OCI-LY3 (cell line): ENCODE data around the gene GYS2.

ENCODE experiments used
- EZH2phosphoT487 ChIP-seq: fragments of 200-600 bp; shearing (Covaris generic); IDR thresholded peaks from 2 replicates; pipeline ENCODE4 v1.6.1; 2018; ENCODE audit warnings: antibody characterized with exemption, mixed run types, low read depth
- TF ChIP-seq, protein P1 (sequence below): fragments of 200-600, 300-600 bp; sonication (generic); IDR thresholded peaks from 2 replicates; pipeline ENCODE4 v1.5.1; 2014; ENCODE audit warnings: antibody characterized with exemption, low read length, low read depth

DNA sequence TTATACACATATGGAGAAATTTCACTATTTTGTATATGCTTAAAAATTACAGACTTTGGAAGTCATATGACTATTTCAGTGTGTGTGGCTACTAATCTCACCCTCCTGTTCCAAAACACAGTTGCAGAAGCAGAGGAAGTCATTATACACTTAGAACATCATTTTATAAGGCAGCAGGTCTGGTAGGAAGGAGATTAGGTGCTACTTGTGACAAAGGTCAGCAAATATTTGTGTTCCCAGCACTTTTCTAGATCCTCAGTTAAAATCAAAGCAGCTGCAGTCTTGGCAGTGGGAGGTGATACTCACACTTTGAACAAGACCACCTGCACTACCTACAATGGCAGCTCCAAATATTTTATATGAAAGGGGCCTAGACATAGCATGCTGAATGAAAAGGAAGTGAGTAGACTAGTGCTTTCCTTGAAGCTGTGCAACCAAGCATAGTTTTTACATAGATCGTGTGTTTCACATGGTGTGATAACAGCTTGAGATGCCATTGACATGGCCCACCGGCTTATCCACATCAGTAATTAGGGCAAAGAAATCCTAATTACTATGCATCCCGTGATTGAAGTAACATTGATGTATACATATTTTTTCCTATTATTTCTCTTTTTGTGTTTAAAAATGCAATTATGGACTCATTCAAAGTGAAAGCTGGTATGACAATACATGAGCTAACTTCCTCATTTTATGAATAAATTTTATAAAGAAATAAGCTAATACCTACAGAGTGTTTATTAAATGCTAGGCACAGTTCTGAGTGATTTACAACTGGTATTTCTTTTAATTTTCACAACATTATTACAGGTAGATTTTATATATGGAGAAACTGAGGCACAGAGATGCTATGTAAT is 5.3 kb downstream of the GYS2 start:
- TF ChIP-seq, protein P1, sequence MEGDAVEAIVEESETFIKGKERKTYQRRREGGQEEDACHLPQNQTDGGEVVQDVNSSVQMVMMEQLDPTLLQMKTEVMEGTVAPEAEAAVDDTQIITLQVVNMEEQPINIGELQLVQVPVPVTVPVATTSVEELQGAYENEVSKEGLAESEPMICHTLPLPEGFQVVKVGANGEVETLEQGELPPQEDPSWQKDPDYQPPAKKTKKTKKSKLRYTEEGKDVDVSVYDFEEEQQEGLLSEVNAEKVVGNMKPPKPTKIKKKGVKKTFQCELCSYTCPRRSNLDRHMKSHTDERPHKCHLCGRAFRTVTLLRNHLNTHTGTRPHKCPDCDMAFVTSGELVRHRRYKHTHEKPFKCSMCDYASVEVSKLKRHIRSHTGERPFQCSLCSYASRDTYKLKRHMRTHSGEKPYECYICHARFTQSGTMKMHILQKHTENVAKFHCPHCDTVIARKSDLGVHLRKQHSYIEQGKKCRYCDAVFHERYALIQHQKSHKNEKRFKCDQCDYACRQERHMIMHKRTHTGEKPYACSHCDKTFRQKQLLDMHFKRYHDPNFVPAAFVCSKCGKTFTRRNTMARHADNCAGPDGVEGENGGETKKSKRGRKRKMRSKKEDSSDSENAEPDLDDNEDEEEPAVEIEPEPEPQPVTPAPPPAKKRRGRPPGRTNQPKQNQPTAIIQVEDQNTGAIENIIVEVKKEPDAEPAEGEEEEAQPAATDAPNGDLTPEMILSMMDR, result no peak
- TF ChIP-seq EZH2phosphoT487, result no peak
